ENCODE measurements around the gene DEPDC4.

DNA sequence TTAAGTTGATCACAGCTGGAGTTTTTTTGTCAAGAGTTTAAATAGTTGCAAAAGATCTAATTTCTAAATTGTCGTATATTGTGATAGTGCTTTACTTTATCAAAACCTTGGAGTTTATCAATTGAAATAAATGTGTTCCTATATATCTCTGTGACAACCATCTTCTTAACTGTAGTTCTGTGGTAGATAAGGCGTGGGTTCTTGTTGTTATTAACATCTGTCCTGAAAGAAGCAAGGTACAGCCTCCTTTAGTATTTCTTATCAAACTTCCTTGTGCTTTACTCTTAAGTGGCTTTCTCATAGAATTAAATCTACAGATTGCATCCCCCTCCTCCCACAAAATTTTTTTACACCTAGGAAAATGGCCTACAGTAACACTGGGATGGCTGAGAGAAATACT is 7.4 kb upstream of the DEPDC4 start:
- TF ChIP-seq CEBPB (IDR thresholded peaks at IDR 0.05), result no peak
- no peak for TF ChIP-seq FOXM1 (IDR thresholded peaks at IDR 0.05; ENCODE audit: borderline replicate concordance, low read depth)
